SJSA1 (cell line): ENCODE data around the gene TENM4. TPM values are rescaled to one million over a fixed set of nuclear protein-coding genes. Genes with fewer than 3 reads are reported as not detected.
"Not testable (repeated sequence)": the region's sequence is repeated elsewhere in the genome, so short reads cannot be mapped to it uniquely, and the experiment has no call there.

Experiments
- DNase-seq, 2 experiments: peaks; one replicate each; pipeline ENCODE4 v3.0.0-alpha.2; 2015 to 2020; ENCODE audit warnings: low spot score in 2 of 2, low read depth in 1 of 2
- H3K27ac ChIP-seq: fragments of 250-450 bp; sonication (Bioruptor Pico); 2 replicates; pipeline ENCODE4 v1.5.1; 2020; ENCODE audit warnings: mild to moderate bottlenecking, moderate library complexity
- H3K27me3 ChIP-seq: fragments of 250-450 bp; sonication (Bioruptor Pico); replicated peaks from 2 replicates; pipeline ENCODE4 v1.5.1; 2020; ENCODE audit warnings: mild to moderate bottlenecking, moderate library complexity
- H3K36me3 ChIP-seq: fragments of 250-450 bp; sonication (Bioruptor Pico); 2 replicates; pipeline ENCODE4 v1.5.1; 2020; ENCODE audit warnings: mild to moderate bottlenecking
- H3K4me1 ChIP-seq: fragments of 250-450 bp; sonication (Bioruptor Pico); replicated peaks from 2 replicates; pipeline ENCODE4 v1.6.1; 2021; ENCODE audit warnings: mild to moderate bottlenecking
- H3K4me3 ChIP-seq: fragments of 250-450 bp; sonication (Bioruptor Pico); 2 replicates; pipeline ENCODE4 v1.5.1; 2020; ENCODE audit warnings: mild to moderate bottlenecking
- H3K9me3 ChIP-seq: fragments of 250-450 bp; sonication (Bioruptor Pico); replicated peaks from 2 replicates; pipeline ENCODE4 v1.5.1; 2020; ENCODE audit warnings: mild to moderate bottlenecking
- total RNA-seq: library from RNA; depleted of rRNA; stranded (reverse); fragments of >200 nt; shearing (Covaris generic); gene quantifications from 2 replicates; pipeline ENCODE4 v1.2.3, GENCODE V29; 2014

Gene TENM4
- total RNA-seq, 1 experiment from 2014 or later: not detected

- no peak overlapping the region for H3K27ac ChIP-seq
- no peak overlapping the region for H3K4me3 ChIP-seq
- H3K36me3 ChIP-seq: no peaks in the 10 kb centered on the region
- H3K9me3 ChIP-seq: no peaks in the 10 kb centered on the region
- no peak for DNase-seq
- H3K4me1 ChIP-seq: no peaks in the 10 kb centered on the region
- no peaks in the 10 kb centered on the region for H3K27me3 ChIP-seq
These were observed 556.1 kb downstream of the TENM4 start for GRCh38 chr11:78884761-78885160.

- Histone ChIP-seq H3K4me1 (no peaks in the 10 kb centered on the region), H3K4me3 (no peak overlapping the region), H3K27ac (no peak overlapping the region), H3K36me3 (no peaks in the 10 kb centered on the region), H3K9me3 (no peaks in the 10 kb centered on the region), H3K27me3 (no peaks in the 10 kb centered on the region)
- no peak for DNase-seq
These were observed 557.3 kb downstream of the TENM4 start for GRCh38 chr11:78883506-78883905.

GRCh38 chr11:78879094-78879980, 561.5 kb downstream of the TENM4 start:
- not testable (repeated sequence) for H3K4me1 ChIP-seq, DNase-seq, H3K9me3 ChIP-seq, H3K27ac ChIP-seq, H3K36me3 ChIP-seq, H3K27me3 ChIP-seq, H3K4me3 ChIP-seq

GRCh38 chr11:78878631-78879030, 562.2 kb downstream of the TENM4 start:
- no peaks in the 10 kb centered on the region for H3K4me1 ChIP-seq
- DNase-seq: no peak
- H3K4me3 ChIP-seq: no peak overlapping the region
- no peaks in the 10 kb centered on the region for H3K27me3 ChIP-seq
- no peaks in the 10 kb centered on the region for H3K9me3 ChIP-seq
- H3K27ac ChIP-seq: no peak overlapping the region
- H3K36me3 ChIP-seq: no peaks in the 10 kb centered on the region

- H3K27me3 ChIP-seq: no peaks in the 10 kb centered on the region
These were observed 564.2 kb downstream of the TENM4 start for GRCh38 chr11:78876676-78877075.

GRCh38 chr11:78870655-78871054, 570.2 kb downstream of the TENM4 start:
- no peak for DNase-seq
- H3K9me3 ChIP-seq: no peaks in the 10 kb centered on the region
- no peak overlapping the region for H3K27ac ChIP-seq
- no peaks in the 10 kb centered on the region for H3K36me3 ChIP-seq
- no peak overlapping the region for H3K4me3 ChIP-seq
- H3K27me3 ChIP-seq: no peaks in the 10 kb centered on the region
- no peaks in the 10 kb centered on the region for H3K4me1 ChIP-seq

More at GRCh38 chr11:78876676-78877075, 564.2 kb downstream of the TENM4 start:
- H3K9me3 ChIP-seq: no peaks in the 10 kb centered on the region
- H3K27ac ChIP-seq: no peak overlapping the region
- DNase-seq: no peak
- H3K4me1 ChIP-seq: no peaks in the 10 kb centered on the region
- no peak overlapping the region for H3K4me3 ChIP-seq
- no peaks in the 10 kb centered on the region for H3K36me3 ChIP-seq

GRCh38 chr11:78869293-78869692, 571.5 kb downstream of the TENM4 start:
- no peaks in the 10 kb centered on the region for H3K9me3 ChIP-seq
- no peak overlapping the region for H3K4me3 ChIP-seq
- H3K27ac ChIP-seq: no peak overlapping the region
- no peak for DNase-seq
- H3K27me3 ChIP-seq: no peaks in the 10 kb centered on the region
- H3K36me3 ChIP-seq: no peaks in the 10 kb centered on the region
- no peaks in the 10 kb centered on the region for H3K4me1 ChIP-seq

- Histone ChIP-seq H3K27ac (no peak overlapping the region), H3K4me1 (no peaks in the 10 kb centered on the region), H3K27me3 (no peaks in the 10 kb centered on the region), H3K36me3 (no peaks in the 10 kb centered on the region), H3K4me3 (no peak overlapping the region), H3K9me3 (no peaks in the 10 kb centered on the region)
- no peak for DNase-seq
These were observed 572.3 kb downstream of the TENM4 start for GRCh38 chr11:78868563-78868962.

- DNase-seq: no peak
These were observed 580.0 kb downstream of the TENM4 start for GRCh38 chr11:78860720-78861422.

GRCh38 chr11:78857688-78858087, 583.1 kb downstream of the TENM4 start:
- H3K9me3 ChIP-seq: no peaks in the 10 kb centered on the region
- no peaks in the 10 kb centered on the region for H3K36me3 ChIP-seq
- H3K4me1 ChIP-seq: no peaks in the 10 kb centered on the region
- H3K4me3 ChIP-seq: no peak overlapping the region
- H3K27me3 ChIP-seq: no peaks in the 10 kb centered on the region
- no peak for DNase-seq
- H3K27ac ChIP-seq: no peak overlapping the region

More at GRCh38 chr11:78860720-78861422, 580.0 kb downstream of the TENM4 start:
- Histone ChIP-seq H3K4me3 (no peak overlapping the region), H3K36me3 (no peaks in the 10 kb centered on the region), H3K9me3 (no peaks in the 10 kb centered on the region), H3K27me3 (no peaks in the 10 kb centered on the region), H3K4me1 (no peaks in the 10 kb centered on the region), H3K27ac (no peak overlapping the region)

GRCh38 chr11:78856211-78856610, 584.6 kb downstream of the TENM4 start:
- no peaks in the 10 kb centered on the region for H3K27me3 ChIP-seq
- no peak overlapping the region for H3K27ac ChIP-seq
- H3K36me3 ChIP-seq: no peaks in the 10 kb centered on the region
- no peaks in the 10 kb centered on the region for H3K4me1 ChIP-seq
- no peak overlapping the region for H3K4me3 ChIP-seq
- DNase-seq: no peak
- no peaks in the 10 kb centered on the region for H3K9me3 ChIP-seq

GRCh38 chr11:78855116-78855515, 585.7 kb downstream of the TENM4 start:
- no peaks in the 10 kb centered on the region for H3K4me1 ChIP-seq
- H3K27ac ChIP-seq: no peak overlapping the region
- H3K9me3 ChIP-seq: no peaks in the 10 kb centered on the region
- H3K36me3 ChIP-seq: no peaks in the 10 kb centered on the region
- DNase-seq: no peak
- no peaks in the 10 kb centered on the region for H3K27me3 ChIP-seq
- H3K4me3 ChIP-seq: no peak overlapping the region

GRCh38 chr11:78853521-78853920, 587.3 kb downstream of the TENM4 start:
- Histone ChIP-seq H3K27me3 (no peaks in the 10 kb centered on the region), H3K9me3 (no peaks in the 10 kb centered on the region), H3K27ac (no peak overlapping the region), H3K36me3 (no peaks in the 10 kb centered on the region), H3K4me3 (no peak overlapping the region), H3K4me1 (no peaks in the 10 kb centered on the region)
- DNase-seq: no peak

- Histone ChIP-seq H3K4me1 (no peaks in the 10 kb centered on the region), H3K27ac (no peak overlapping the region), H3K36me3 (no peaks in the 10 kb centered on the region), H3K4me3 (no peak overlapping the region), H3K27me3 (no peaks in the 10 kb centered on the region), H3K9me3 (no peaks in the 10 kb centered on the region)
- no peak for DNase-seq
These were observed 588.8 kb downstream of the TENM4 start for GRCh38 chr11:78851878-78852586.
